GM13976 (cell line): ENCODE results near the gene R3HDM2.
"Not testable (repeated sequence)": the region's sequence is repeated elsewhere in the genome, so short reads cannot be mapped to it uniquely, and the experiment has no call there.

Experiments
- DNase-seq: peaks from one replicate; pipeline ENCODE4 v3.0.0; 2012; ENCODE audit warnings: low spot score
- in situ Hi-C: fragments of 300-500 bp; cut with MboI; formaldehyde crosslinking; loops from one replicate; pipeline ENCODE4 v1.12.0; 2022; ENCODE audit warnings: low sequenced_read_pairs, mixed read lengths, inconsistent platforms; ENCODE audit not compliant: unreplicated experiment
- TF ChIP-seq, protein P1 (sequence below): IDR thresholded peaks from 2 replicates; pipeline ENCODE4 v1.5.1; 2012; ENCODE audit warnings: borderline replicate concordance, mild to moderate bottlenecking; ENCODE audit not compliant: insufficient read depth; ENCODE audit errors: extremely low read depth, missing control alignments, control extremely low read depth

Gene R3HDM2

GRCh38 chr12:57320639-57321038 is 110.2 kb downstream of the R3HDM2 start:
- TF ChIP-seq, protein P1, sequence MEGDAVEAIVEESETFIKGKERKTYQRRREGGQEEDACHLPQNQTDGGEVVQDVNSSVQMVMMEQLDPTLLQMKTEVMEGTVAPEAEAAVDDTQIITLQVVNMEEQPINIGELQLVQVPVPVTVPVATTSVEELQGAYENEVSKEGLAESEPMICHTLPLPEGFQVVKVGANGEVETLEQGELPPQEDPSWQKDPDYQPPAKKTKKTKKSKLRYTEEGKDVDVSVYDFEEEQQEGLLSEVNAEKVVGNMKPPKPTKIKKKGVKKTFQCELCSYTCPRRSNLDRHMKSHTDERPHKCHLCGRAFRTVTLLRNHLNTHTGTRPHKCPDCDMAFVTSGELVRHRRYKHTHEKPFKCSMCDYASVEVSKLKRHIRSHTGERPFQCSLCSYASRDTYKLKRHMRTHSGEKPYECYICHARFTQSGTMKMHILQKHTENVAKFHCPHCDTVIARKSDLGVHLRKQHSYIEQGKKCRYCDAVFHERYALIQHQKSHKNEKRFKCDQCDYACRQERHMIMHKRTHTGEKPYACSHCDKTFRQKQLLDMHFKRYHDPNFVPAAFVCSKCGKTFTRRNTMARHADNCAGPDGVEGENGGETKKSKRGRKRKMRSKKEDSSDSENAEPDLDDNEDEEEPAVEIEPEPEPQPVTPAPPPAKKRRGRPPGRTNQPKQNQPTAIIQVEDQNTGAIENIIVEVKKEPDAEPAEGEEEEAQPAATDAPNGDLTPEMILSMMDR, result no peak
- in situ Hi-C loops, result no loop called here
- no peak for DNase-seq

DNA sequence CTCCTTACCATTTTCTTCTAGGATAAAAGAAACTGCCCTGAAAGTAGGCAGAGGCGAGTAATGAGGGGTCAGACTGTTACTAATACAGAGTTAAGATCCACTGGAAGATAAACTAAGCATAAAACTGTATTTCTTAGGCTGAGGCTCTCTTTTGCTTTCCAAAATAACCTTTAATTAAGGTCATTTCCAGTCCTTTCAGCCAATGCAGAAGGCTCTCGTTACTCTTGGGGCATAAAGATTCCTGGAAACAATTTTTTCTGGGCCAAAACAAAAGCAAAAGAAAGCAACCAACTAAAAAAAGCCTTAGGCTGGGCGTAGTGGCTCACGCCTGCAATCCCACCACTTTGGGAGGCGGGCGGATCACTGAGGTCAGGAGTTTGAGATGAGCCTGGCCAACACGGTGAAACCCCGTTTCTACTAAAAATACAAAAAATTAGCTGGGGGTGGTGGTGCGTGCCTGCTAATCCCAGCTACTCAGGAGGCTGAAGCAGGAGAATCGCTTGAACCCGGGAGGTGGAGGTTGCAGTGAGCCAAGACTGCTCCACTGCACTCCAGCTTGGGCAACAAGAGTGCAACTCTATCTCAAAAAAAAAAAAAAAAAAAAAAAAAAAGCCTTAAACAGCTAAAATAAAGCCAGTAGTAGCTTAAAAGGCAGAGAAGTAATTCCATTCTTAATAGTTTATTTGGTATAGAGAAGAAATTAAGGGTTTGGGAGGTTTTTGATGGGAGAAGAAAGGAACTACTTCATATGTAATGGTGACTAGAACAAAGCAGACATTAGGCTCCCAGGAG is 111.0 kb downstream of the R3HDM2 start:
- no peak for DNase-seq
- in situ Hi-C loops, result no loop called here
- TF ChIP-seq, protein P1, result no peak

- TF ChIP-seq, protein P1, result no peak
- in situ Hi-C loops, result no loop called here
- no peak for DNase-seq
Observed at GRCh38 chr12:57315681-57316080, 115.2 kb downstream of the R3HDM2 start.

DNA sequence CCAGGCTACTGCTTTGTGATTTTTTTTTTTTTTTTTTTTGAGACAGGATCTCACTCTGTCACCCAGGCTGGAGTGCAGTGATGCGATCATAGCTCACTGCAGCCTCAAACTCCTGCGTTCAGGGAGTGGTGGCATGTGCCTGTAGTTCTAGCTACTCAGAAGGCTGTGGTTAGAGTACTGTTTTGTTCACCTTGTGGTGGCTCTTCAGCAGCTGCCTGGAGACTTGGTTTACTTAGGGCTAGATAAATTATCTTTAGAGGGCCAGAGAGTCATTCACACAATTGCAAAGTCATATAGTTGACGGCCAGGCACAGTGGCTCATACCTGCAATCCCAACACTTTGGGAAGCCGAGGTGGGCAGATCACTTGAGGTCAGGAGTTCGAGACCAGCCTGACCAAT is 118.6 kb downstream of the R3HDM2 start:
- in situ Hi-C loops, DNase-seq: not testable (repeated sequence)

DNA sequence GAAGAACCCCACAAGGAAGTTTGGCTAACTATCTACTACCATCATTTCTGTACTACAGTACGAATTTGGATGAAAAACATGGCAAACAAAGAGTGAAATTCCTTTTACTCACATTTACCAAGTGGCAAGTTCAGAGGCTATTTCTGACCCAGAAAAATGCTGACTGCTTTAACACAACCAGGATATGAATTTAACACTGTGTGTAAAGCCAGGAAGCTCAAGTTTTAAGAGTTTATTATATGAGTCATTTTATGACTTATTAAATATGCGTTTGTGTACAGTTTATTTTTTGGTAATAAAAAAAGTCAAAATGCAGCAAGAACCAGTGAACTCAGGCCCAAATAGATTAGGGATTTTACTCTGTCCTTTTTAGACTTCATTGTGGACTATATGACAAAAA is 121.4 kb downstream of the R3HDM2 start:
- no peak for DNase-seq
- in situ Hi-C loops, result no loop called here

DNA sequence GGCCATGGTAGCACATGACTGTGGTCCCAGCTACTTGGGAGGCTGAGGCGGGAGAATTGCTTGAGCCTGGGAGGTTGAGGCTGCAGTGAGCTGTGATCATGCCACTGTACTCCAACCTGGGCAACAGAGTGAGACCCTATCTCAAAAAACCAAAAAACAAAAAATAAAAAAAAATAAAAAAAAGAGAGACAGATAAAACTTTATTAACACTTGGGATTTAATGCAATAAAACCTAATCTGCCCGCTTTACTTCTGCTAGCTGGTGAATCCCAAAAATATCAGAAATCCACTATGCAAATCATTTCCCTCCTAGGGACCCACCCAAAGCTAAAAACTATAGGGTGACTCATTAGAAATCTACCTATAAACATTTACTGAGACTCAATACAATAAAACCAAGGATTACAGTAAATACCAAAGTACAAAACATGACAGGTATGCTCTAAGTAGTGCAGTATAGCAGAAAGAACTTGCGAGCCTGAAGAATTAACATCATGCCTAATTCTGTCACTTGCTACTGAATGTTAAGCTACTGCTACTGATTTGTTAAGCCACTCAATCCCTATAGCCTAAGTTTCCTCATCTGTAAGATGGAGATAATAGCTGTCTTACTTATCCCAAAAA is 129.8 kb downstream of the R3HDM2 start:
- TF ChIP-seq, protein P1, result no peak
- no peak for DNase-seq
- in situ Hi-C loops, result no loop called here

More for the DNA sequence above, 121.4 kb downstream of the R3HDM2 start:
- TF ChIP-seq, protein P1, result no peak

DNA sequence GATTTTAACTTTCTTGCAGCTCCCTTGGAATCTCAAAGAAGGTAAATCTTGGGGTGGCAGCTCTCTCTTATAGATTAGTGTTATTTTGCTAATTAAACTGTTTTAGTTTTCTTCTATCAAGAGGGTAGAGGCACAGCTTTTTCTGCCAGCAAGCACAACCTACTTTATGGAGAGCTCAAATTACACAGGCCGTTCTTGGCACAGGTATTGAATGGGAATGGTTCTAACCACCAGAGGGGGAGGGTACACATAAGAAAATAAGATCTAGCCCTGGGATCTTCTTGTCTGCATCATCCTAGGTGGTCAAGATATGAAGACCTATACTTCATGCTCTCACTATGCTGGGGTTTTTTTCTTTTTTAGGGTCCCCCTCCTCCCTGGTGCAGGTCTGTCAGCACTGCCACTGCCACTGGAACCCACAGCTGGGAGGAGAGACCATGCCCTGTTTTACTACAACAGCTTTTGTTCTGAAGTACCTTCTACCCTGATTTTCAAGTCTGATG is 131.3 kb downstream of the R3HDM2 start:
- TF ChIP-seq, protein P1, result no peak
- no peak for DNase-seq
- in situ Hi-C loops, result no loop called here
